GM19438 (cell line): ENCODE data around the gene TJP1.
"Not testable (repeated sequence)": the region's sequence is repeated elsewhere in the genome, so short reads cannot be mapped to it uniquely, and the experiment has no call there.

Experiments used
- ATAC-seq: cut with Tn5 transposase; IDR thresholded peaks from one replicate; pipeline ENCODE4 v1.9.1; 2021; ENCODE audit warnings: low read depth; ENCODE audit not compliant: unreplicated experiment

Gene TJP1

GRCh38 chr15:29802411-29802810 lies 19.9 kb downstream of the TJP1 start:
- no peak for ATAC-seq

- ATAC-seq: no peak
These were observed 21.5 kb downstream of the TJP1 start for GRCh38 chr15:29800491-29801366.

- ATAC-seq: no peak
These were observed 22.4 kb downstream of the TJP1 start for GRCh38 chr15:29799859-29800258.

- ATAC-seq: no peak
These were observed 26.7 kb downstream of the TJP1 start for GRCh38 chr15:29795610-29796009.

- ATAC-seq: no peak
These were observed 29.7 kb downstream of the TJP1 start for GRCh38 chr15:29792426-29793159.

DNA sequence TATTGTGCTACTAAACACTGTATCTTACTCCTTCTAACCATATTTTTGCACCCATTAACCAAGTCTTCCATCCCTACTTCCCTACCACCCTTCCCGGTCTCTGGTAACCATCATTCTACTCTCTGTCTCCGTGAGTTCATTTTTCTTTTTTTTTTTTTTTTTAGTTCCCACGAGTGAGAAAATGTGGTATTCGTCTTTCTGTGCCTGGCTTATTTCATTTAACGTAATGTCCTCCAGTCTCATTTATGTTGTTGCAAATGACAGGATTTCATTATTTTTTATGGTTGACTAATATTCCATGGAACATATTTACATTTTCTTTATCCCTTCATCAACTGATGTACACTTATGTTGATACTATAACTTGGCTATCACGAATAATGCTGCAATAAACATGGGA lies 31.7 kb downstream of the TJP1 start:
- ATAC-seq: no peak

GRCh38 chr15:29789871-29790270 lies 32.4 kb downstream of the TJP1 start:
- ATAC-seq: no peak

- ATAC-seq: no peak
These were observed 33.7 kb downstream of the TJP1 start for GRCh38 chr15:29788433-29789034.

- no peak for ATAC-seq
These were observed 34.5 kb downstream of the TJP1 start for GRCh38 chr15:29787767-29788166.

GRCh38 chr15:29785642-29786041 lies 36.6 kb downstream of the TJP1 start:
- ATAC-seq: no peak

GRCh38 chr15:29785136-29785535 lies 37.1 kb downstream of the TJP1 start:
- ATAC-seq: no peak

GRCh38 chr15:29784413-29784812 lies 37.9 kb downstream of the TJP1 start:
- ATAC-seq: no peak

GRCh38 chr15:29782816-29783215 lies 39.5 kb downstream of the TJP1 start:
- ATAC-seq: not testable (repeated sequence)

- no peak for ATAC-seq
These were observed 43.9 kb downstream of the TJP1 start for GRCh38 chr15:29778382-29778781.

DNA sequence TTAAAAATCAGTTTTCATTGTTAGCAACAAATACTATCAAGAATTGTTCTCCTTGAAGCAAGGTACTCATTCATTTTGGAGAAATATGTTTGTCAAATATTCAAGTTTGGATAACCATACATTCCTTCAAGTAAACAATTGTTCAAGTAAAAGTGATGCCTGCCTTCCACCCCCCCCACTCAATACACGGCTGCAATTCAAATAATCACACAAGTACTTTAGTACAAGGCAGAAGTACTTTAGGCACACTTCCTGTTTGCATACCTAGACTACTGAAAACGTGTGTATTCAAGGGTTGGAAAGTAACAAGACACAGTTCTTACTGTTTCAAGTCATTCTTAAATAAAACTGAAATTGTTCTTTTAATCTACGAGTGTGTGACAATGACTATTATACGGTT lies 45.4 kb downstream of the TJP1 start:
- no peak for ATAC-seq

DNA sequence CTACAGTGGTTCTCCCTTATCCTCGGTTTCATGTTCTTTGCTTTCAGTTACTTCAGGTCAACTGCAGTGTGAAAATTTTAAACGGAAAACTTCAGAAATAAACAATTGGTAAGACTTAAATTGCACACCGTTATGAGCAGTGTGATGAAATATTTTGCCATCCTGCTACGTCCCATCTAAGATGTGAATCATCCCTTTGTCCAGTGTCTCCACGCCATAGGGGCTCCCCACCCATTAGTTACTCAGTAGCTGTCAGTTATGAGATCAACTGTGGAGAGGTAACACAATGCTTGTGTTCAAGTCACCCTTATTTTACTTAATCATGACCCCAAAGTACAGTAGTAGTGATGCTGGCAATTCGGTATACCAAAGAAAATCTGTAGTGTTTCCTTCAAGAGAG lies 47.4 kb downstream of the TJP1 start:
- ATAC-seq: no peak

- ATAC-seq: no peak
These were observed 48.5 kb downstream of the TJP1 start for GRCh38 chr15:29773816-29774215.

- ATAC-seq: no peak
These were observed 49.3 kb downstream of the TJP1 start for GRCh38 chr15:29773000-29773399.

GRCh38 chr15:29770796-29771195 lies 51.5 kb downstream of the TJP1 start:
- ATAC-seq: no peak

GRCh38 chr15:29765898-29766527 lies 56.3 kb downstream of the TJP1 start:
- no peak for ATAC-seq

GRCh38 chr15:29765234-29765841 lies 56.9 kb downstream of the TJP1 start:
- ATAC-seq: no peak
